Stimulated activated CD8-positive, alpha-beta memory T cell treated with anti-CD3 and anti-CD28 coated beads, Interleukin-4, amount 100 ng/mL, for 1 hour (primary cell): ENCODE results near the gene CPEB2.

Experiments used
- DNase-seq, 2 donors: peaks; one replicate each; pipeline ENCODE4 v3.0.0-alpha.2; 2020; ENCODE audit warnings: low read depth in 2 of 2, low spot score in 1 of 2

The CPEB2 gene

DNA sequence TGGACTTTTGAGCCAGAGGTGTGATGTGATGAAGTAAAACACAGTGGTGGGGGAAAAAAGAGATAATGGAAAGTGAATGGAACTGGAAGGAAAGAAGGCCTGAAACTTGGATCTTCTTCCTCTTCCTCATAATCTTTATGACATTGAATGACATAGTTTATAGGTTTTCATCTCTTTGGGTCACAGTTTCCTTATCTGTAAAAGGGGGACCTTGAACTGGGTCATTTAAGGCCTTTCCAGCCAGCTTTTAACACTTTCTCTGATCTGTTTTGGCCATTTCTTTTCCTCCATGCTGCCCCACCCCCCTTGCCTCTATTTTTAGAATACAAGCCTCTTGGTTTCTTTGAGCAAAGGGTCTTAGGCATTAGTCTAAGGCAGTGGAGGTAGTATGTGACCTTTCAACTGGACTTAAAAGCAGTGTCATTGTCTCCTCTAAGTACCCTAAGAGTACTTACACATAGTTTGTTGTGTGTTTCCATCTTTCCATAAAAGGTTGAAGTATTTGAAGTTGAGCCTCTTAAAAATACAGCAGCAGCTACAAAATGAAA is 7.8 kb downstream of the CPEB2 start:
- no peak for DNase-seq

DNA sequence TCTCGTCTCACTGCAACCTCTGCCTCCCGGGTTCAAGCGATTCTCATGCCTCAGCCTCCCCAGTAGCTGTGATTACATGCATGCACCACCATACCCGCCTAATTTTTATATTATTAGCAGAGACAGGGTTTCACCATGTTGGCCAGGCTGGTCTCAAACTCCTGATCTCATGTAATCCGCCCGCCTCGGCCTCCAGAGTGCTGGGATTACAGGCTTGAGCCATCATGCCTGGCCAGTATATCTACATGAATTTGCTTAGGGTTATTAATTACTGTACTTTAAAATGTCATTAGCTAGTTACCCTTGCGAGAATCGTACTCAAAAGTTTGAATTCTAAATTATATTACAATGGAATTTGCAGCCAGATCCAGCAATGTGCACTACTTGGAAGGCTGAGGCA is 8.9 kb downstream of the CPEB2 start:
- no peak for DNase-seq

DNA sequence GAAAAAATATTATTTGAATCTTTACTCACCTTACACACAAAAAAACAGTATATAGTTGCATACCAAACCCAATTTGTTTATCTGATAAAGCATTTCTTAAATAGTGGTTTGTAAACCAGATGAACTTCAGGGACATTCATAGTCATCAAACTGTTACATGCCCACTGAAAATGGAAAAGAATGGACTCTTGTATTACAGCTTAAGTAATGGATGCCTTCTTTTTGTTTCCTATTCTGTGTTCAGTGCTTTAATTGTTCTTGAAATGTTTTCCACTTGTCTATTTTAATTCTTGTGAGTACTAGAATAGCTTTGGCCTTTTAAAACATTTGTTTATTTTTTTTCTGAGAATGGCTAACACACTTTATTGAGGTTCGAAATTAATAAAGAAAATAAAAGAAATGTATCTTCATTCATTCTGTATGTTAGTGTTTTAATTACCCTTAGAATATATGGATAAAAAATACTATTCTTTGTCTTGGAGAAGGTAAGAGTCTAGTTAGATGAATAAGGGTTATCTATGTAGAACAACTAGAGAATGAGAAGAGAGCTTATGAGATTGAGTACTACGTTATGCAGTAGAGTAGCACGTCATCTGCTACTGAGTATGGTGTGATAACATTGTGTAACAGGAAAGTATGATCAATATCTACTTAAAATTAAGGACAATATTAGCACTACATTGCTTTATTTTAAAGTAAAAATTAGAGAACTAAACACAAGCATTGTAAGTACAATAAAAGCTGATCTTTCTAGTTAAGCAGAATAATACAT is 9.9 kb downstream of the CPEB2 start:
- DNase-seq = no peak

DNA sequence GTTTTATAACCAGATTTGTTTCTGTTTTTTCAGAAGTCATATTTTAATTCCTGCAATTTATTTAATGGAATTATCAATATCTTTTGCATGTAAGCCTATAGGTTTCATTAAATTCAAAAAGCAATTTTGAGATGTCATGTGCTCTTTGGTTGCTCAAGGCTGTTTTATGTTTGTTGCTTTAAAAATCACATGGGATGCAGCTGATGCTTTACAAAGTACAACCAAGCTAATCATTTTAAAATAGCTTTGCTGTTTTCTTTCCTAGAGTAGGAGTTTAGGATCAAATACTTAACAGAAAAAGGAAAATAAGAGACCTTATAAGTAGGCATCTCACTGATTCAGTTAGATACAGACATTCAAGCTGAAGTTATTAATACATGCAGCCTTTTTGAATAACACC is 11.3 kb downstream of the CPEB2 start:
- no peak for DNase-seq

DNA sequence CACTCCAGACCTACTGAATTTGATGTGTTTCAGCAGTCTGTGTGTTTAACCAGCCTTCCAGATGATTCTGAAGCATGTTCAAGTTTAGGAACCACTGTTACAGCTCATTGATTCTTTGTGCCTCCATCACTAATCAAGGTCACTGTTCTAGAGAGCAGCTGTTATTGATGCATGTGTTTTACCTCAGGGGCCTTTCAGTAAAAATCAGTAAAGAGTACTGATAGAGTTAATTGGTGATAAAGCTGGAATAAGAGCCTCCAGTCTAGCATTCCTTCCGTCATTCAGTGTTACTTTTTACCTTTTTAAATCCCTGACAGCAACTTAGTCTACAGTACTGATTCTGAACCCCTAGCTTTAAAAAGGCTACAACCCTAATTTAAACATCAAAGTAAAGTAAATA is 12.9 kb downstream of the CPEB2 start:
- no peak for DNase-seq

DNA sequence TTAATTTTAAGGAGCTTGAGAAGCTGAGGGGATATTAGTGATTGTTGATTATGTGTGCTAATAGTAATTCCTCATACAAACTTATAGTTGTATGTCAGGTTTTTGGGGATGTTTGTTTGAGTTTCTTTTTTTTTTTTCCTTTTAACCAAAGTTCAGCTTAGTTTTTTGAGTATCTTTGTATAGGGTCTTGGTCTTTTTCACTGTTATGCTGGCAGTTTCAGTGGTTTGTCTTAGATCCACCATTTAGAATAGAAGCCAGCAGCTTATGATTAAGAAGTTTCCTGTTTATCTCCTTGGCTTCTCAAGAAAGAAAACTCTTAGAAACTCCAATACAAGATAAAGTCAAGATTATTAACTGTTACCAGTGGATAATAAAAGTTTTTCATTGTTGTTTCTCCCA is 16.1 kb downstream of the CPEB2 start:
- DNase-seq = no peak

DNA sequence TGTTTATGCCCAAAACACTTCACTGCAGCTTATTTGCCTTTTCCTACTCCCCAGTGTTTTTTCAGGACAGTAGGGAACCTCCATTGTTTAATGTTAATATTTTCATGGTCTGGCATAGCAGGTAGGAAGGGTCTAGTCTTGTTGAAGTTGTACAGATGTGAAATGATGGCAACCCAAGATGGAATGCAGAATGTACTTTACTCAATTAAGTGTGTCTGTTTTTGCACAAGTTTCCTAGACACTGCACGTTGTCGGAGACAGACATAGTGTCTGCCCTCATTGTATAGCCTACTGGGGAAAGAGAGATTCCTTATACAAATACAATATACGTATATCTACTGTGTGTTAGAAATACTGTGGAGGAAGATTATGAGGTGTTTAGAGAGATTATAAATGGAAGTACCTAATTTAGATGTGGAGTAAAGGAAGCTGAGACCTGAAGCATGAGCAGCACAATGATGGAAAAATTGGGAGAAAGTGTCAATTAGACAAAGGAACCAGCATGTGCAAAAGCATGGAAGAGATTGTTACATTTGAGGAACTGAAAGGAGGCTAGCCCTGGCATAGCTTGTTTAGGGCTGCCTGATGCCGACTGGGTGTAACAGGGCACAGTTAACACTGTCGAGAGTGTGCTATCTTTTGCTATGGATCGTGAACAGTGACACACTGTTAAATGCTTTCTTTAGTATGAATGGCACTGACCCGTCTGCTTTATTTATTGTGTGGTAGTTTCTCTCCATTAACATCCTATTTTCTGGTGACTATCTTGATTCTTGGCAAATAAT is 18.4 kb downstream of the CPEB2 start:
- DNase-seq = no peak

DNA sequence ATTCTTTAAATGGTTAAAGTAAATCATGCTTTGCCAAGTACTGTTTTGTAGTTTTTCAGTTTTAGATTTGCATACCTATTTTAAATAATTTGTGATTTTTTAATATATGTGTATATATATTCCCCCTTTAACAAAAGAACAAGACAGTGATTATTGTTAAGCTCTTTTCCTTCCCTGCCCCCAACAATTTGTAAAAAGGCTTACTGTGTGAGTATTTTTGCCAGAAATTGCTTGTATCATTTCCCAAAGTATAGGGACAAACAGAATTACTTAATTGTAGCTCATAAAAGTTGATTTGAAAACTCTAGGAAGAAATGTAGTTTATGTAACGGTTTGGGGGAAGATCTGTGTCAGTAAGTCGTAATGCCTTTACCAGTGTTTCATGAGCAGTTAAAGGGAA is 19.0 kb downstream of the CPEB2 start:
- no peak for DNase-seq

DNA sequence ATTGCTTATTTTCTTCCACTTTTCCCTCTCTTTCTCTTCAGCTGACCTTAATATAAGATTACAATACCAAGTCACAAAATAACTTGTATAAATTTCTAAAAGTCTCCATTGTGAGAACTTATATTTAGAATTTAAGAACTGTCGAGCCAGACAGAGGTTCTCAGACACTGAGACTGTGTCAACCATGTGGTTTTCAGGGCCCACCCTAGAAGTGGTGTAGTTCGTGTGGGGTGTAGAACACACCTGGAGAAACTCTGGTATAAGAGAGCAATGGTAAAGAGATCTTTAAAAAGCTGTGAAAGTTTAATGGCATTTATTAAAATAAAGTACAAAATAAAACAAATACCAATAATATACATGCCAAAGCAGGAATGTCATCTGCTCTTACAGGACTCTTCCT is 19.7 kb downstream of the CPEB2 start:
- no peak for DNase-seq

DNA sequence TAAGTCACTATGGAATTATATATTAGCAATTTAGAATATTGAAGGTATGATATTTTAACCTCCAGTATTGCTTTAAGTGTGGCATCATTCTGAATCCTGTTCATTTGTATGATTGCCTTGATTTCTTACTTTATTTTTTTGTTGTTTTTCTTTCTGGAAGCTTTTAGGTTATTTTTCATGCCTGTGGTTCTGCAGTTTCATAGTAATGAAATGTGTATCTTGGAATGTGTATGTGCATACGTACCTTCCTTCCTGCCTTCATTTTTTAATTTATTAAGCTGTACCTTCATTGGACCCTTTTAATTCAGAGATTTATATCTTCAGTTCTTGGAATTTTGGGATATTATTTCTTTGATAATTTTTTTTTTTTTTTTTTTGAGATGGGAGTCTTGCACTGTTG is 22.1 kb downstream of the CPEB2 start:
- no peak for DNase-seq

DNA sequence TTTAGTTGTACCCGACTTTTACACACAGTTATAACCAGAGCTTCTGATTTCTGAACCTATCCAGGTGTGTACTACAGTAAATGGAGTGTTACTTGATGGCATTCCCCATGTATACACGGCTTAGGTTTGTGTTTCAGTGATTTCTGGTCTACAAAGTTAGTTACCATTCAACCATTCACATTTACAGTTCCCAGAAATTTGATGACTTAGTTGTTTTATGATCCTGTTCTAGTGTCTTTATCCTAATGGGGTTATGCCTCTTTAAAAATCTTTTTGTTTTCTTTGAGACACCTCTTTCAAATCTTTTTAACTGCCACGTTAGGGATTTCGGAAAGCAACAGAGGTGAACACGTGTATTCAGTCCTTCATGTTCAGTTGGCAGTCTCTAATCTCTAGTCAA is 23.4 kb downstream of the CPEB2 start:
- no peak for DNase-seq

DNA sequence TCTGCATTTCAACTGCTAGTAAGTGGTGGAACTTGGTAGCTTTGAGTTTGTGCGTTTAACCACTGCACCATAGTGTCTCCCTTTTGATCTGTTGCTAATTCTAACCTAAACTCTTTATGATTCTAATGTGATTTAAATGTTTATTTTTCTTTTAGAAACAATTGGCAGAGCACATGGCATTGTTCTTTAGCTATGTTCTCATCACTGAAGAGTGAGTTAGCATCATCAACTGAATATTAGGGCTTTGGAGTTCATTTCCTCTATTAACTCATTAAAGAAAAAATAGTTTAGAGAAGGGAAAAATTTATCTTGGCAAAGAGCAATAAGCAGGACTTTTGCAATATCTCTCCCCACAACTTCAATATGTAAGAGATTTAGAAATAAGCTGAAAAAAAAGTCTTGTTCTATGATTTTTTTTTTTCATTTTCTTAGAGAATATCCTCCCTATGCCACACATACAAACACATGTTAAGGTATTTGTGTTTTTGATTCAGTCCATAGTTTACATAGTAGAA is 25.7 kb downstream of the CPEB2 start:
- no peak for DNase-seq

DNA sequence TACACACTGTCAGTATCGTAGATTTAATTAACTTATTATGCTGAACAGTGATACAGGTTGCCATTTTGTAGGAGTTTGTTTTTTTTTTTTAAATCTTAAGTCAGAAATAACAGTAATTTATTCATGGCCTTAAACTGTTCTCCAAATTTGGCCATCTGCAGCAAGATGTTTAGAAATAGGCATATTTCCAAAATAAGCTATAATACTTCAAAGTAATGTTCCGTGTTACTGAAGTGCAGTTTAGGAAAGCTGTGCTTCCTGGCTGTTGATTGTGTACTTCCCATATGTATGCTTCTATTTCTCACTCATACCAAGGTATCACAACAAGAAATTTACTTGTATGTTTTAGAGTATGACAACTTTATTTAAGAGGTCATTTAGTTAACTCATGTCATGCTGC is 28.9 kb downstream of the CPEB2 start:
- DNase-seq = no peak

DNA sequence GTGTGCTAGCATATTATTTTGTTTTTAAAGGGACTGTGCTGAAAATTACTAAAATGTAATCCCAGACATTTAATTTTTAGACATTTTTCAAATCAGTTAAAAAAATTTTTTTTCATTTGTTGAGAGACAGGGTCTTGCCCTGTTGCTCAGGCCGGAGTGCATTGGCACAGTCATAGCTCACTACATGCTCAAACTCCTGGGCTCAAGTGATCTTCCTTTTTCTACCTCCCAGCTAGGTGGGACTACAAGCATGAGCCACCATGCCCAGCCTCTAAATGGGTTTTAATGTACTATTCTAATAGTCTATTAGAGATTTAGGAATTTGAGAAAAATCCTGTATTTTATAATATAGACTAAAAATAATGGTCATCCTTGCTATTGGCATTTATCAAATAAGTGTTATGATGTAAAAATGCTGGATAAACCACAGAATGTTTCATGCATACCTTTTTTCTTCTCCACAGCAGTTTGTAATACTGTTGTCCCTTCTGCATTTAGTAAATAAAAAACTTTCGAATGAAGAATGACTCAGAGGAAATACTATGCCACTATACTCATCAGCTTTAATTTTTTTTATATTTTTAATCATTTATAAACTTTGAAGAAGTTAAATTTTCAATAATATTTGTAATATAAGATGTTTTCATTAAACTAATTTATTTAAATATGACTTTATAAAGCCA is 29.9 kb downstream of the CPEB2 start:
- DNase-seq = no peak

DNA sequence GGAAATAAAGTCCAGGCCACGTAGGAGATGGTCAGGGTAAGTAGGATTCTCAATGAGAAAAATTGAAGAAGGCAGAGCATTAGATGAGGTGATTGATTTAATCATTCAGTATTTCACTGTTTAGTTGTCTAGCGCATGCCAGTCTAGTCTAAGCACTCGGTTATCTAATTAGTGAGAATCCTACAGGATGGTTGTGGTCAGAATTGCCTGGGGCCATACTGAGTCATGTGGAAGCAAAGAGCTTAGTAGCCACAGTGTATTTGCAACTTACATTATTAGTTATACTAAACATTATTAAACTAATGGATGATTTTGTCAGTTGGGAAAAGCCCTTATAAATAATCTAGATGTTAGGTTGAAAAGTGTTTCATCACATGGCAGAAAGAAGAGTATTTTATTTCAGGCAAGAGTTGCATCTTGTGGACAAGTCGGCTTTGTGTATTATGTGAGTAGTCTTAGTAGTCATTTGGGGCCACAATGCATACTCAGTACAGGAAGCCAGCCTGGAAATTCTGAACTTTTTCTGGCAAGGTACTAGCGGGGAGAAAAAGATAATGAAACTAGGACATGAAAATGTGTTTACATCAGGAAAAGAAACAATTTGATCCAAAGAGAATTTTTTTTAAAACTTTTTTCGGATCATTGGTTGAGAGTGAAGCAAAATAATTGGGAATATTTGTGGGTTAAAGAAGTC is 31.9 kb downstream of the CPEB2 start:
- no peak for DNase-seq

DNA sequence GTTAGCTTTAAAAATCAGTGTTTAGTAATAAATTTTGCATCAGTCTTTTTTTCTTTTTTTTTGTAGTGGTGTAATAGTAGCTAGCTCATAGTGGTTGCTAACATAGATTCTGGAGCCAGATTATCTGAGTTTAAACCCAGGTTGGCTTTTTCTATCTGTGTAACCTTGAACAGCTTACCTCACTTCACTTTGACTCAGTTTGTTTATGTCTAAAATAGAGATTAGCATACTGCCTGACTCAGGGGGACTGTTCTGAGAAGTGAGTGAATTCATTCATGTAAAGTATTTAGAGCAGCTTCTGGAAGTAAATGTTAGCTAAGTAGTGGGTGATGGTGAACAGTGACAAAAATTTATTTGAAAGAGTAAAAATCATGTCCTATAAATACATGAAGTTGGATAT is 32.9 kb downstream of the CPEB2 start:
- DNase-seq = no peak

DNA sequence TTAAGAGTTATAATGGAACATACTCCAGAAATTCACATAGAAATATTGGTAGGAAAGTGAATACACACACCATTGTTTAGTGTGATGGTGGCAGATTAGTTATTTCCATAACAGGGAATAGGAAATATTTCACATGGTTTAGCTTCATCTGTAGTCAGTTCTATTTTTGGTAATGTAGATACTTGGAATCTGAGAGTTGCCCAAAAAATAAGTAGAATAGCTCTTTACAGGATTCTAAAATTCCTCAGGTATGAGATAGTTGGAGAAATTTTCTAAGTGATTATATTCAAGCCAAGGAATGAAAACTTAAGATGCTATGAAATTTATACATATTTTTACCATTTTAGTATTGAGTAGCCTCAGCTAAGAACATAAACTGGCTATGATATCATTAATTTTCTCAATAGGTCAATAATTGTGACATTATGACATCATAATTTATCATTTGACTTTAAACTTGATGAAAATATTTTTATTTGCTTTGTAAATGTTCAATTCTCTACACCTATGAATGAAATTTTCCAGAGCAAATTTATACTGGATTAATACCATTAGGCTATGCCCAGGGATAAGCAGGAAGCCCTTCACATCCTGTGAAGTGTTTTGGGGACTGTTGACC is 35.8 kb downstream of the CPEB2 start:
- no peak for DNase-seq

DNA sequence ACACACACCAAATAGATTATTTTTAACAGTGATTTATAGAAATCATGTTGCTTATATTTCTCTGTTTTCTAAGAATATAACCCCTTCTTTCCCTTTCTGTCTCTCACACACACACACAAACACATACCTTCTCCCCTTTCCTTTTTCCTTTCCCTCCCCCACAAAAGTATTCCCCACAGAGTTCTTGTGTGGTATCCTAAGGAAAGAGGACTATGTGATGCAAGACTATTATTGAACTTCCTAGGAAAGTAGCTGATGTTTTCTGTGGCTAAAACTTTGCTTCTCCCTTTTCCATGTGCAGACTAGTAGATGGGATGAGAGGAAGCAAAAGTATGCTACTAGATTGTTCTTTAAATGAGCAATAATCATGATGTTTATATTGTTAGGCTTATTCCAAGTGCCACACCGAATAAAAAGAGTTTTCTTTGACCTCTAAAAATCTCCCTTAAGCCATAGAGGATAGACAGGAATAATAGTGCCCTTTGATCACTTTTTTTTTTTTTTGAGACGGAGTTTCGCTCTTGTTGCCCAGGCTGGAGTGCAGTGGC is 38.7 kb downstream of the CPEB2 start:
- DNase-seq = no peak

DNA sequence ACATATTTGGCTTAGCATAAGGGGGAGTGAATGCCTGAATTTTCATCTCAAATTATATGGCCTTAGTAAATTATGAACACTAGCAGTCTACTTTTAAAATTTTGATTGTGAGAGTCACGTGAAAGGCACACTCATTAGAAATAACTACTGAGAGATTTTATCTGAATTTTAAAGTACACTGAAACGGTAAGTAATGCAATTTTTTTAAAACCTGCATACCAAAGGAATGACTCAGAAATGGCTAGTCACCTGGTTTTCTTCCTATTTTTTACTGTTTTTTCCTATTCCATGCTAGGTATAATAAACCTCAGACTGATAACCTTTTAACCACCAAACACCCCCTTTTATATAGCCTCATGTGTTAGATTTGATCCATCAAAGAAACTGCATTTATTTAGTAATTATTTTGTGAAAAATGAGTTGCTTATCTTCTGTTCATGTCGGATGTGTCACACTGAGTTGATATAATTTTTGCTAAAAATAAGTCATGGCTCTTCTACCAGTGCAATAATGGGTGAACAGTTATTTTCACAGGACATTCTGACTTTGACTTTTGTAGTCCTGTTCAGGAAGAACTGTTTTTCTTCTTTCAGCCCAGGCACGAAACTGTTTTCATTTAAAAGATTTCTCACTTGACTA is 40.4 kb downstream of the CPEB2 start:
- no peak for DNase-seq

DNA sequence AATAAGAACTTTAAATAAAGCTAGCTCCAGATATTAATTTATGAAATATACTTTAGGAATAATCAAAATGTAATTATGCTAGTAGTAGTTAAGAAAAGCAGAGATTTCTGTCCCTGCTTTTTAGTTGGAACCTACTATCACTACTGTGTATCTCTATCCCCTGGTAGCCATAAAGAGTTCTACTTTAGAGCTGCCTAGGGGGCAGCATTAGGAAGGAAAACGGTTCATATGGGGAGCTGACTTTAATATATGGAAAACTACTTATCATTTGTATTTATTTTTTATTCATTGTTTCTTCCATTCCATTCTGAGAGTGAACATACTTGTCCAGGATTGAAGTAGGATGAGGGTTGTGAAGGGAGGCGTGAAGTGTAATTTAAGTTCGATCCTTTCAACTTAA is 40.9 kb downstream of the CPEB2 start:
- no peak for DNase-seq
